HepG2 (cell line): ENCODE data around the gene PLXDC2. TPM values are rescaled to one million over a fixed set of nuclear protein-coding genes. Genes with fewer than 3 reads are reported as not detected.

ENCODE experiments used
- ATAC-seq: fragments of 200-7000 bp; cut with Tn5 transposase; 3 replicates; pipeline ENCODE4 v1.9.1; 2020; ENCODE audit warnings: mild to moderate bottlenecking, moderate library complexity
- BruUV-seq: library from RNA; stranded (reverse); fragments of 400-500 nt; replicated peaks from 2 replicates; lab custom pipeline; 2021; lab: Mats Ljungman, UMichigan
- CTCF ChIA-PET: fragments of 300-600 bp; formaldehyde crosslinking; extraction: SDS; loops from one replicate; lab custom pipeline; 2021; ENCODE audit warnings: low total read pairs, inconsistent platforms, low intra/inter-chr PET ratio; lab: Yijun Ruan, JAX
- POLR2A ChIA-PET: fragments of 350-600 bp; sonication (Branson Sonifier 250); formaldehyde crosslinking; loops from one replicate; lab custom pipeline; 2020; ENCODE audit warnings: antibody characterized with exemption, inconsistent platforms; lab: Yijun Ruan, JAX
- DNase-seq: peaks from one replicate; pipeline ENCODE4 v3.0.0-alpha.2; 2015; ENCODE audit warnings: low spot score
- FAIRE-seq: peaks from 3 replicates; lab custom pipeline; 2011; peaks lifted over from hg19 to GRCh38; lab: Jason Lieb, UNC
- H2AFZ ChIP-seq: one replicate; pipeline ENCODE4 v1.6.1; 2011; ENCODE audit warnings: low read length, inconsistent platforms
- H3K27ac ChIP-seq: fragments of 300-600 bp; 3 replicates; pipeline ENCODE4 v1.8.0; 2011; ENCODE audit warnings: mixed run types, mild to moderate bottlenecking, mixed read lengths, low read length, inconsistent platforms; ENCODE audit not compliant: insufficient read depth; ENCODE audit errors: extremely low read length
- H3K27me3 ChIP-seq, 2 experiments: fragments of 200-600 bp in 1 of 2; 2 replicates in 1 of 2; 3 replicates in 1 of 2; pipeline versions ENCODE4 v1.6.0 to v1.8.0; 2011; ENCODE audit warnings: low read length in 2 of 2, mild to moderate bottlenecking in 2 of 2, moderate library complexity in 2 of 2, inconsistent platforms in 1 of 2; ENCODE audit not compliant: insufficient read depth in 2 of 2, control insufficient read depth in 1 of 2
- H3K36me3 ChIP-seq, 2 experiments: fragments of 200-600 bp in 1 of 2; replicated peaks in 1 of 2; 2 replicates in 1 of 2; 3 replicates in 1 of 2; pipeline versions ENCODE4 v1.5.1 to v1.8.0; 2011; ENCODE audit warnings: low read length in 2 of 2, inconsistent platforms in 1 of 2; ENCODE audit not compliant: insufficient read depth in 2 of 2, control insufficient read depth in 1 of 2
- H3K4me1 ChIP-seq: 2 replicates; pipeline ENCODE4 v1.5.1; 2012; ENCODE audit warnings: low read length, inconsistent platforms; ENCODE audit not compliant: insufficient read depth
- H3K4me2 ChIP-seq: 2 replicates; pipeline ENCODE4 v1.6.0; 2011; ENCODE audit warnings: low read depth, low read length, inconsistent platforms
- H3K4me3 ChIP-seq, 3 experiments: fragments of 200-600 bp in 1 of 3; sonication (generic), shearing (Covaris generic) in 1 of 3; replicated peaks in 1 of 3; 2 replicates each; pipeline ENCODE4 v1.5.1; 2011 to 2016; ENCODE audit warnings: low read length in 3 of 3, inconsistent platforms in 2 of 3, low read depth in 2 of 3, mild to moderate bottlenecking in 2 of 3, control low read depth in 1 of 3, mixed read lengths in 1 of 3; ENCODE audit not compliant: insufficient read depth in 1 of 3
- H3K79me2 ChIP-seq: one replicate; pipeline ENCODE4 v1.6.1; 2011; ENCODE audit warnings: low read length, inconsistent platforms; ENCODE audit not compliant: insufficient read depth
- H3K9ac ChIP-seq: 2 replicates; pipeline ENCODE4 v1.6.0; 2011; ENCODE audit warnings: mild to moderate bottlenecking, low read depth, low read length, inconsistent platforms; ENCODE audit not compliant: insufficient read depth
- H3K9me3 ChIP-seq: 2 replicates; pipeline ENCODE4 v1.5.1; 2012; ENCODE audit warnings: mild to moderate bottlenecking, low read length
- H4K20me1 ChIP-seq: 2 replicates; pipeline ENCODE4 v1.6.0; 2011; ENCODE audit warnings: inconsistent platforms, mild to moderate bottlenecking, low read length, moderate library complexity; ENCODE audit not compliant: insufficient read depth
- ERF ChIP-seq: IDR thresholded peaks from 2 replicates; pipeline ENCODE4 v1.6.1; 2018; ENCODE audit warnings: missing biosample characterization, missing genetic modification reagents
- GTF3A ChIP-seq: sonication (generic); formaldehyde crosslinking; conservative IDR thresholded peaks from 2 replicates; pipeline ENCODE4 v1.4.0; 2020; ENCODE audit warnings: mild to moderate bottlenecking, missing genetic modification reagents
- JDP2 ChIP-seq: sonication (generic); formaldehyde crosslinking; IDR thresholded peaks from 2 replicates; pipeline ENCODE4 v1.8.1; 2022; ENCODE audit warnings: missing genetic modification reagents, borderline replicate concordance
- MAFF ChIP-seq: IDR thresholded peaks from 2 replicates; pipeline ENCODE4 v1.6.1; 2011; ENCODE audit warnings: low read depth, low read length, improper control_type of control experiment
- MAFK ChIP-seq, 2 experiments: IDR thresholded peaks in 1 of 2; conservative IDR thresholded peaks in 1 of 2; 2 replicates each; pipeline ENCODE4 v1.6.1; 2011; ENCODE audit warnings: improper control_type of control experiment in 2 of 2, low read length in 2 of 2
- MYNN ChIP-seq: sonication (generic); formaldehyde crosslinking; IDR thresholded peaks from 2 replicates; pipeline ENCODE4 v1.4.0; 2020; ENCODE audit warnings: mild to moderate bottlenecking, low read depth, missing genetic modification reagents
- NFE2L2 ChIP-seq: fragments of 150-350 bp; IDR thresholded peaks from 2 replicates; pipeline ENCODE4 v1.6.1; 2014; ENCODE audit warnings: low read length
- RBFOX2 ChIP-seq: fragments of 200-400 bp; formaldehyde crosslinking; IDR thresholded peaks from 2 replicates; pipeline ENCODE4 v1.6.1; 2017; ENCODE audit warnings: low read depth, mild to moderate bottlenecking, low read length
- SIX4 ChIP-seq: sonication (generic); formaldehyde crosslinking; IDR thresholded peaks from 2 replicates; pipeline ENCODE4 v1.4.0; 2020; ENCODE audit warnings: missing genetic modification reagents
- TCF12 ChIP-seq, 2 experiments: fragments of 450-650 bp in 1 of 2; sonication (generic) in 1 of 2; formaldehyde crosslinking in 1 of 2; IDR thresholded peaks; 2 replicates each; pipeline versions ENCODE4 v1.6.1 to v1.8.0; 2017 to 2022; ENCODE audit warnings: antibody characterized with exemption in 1 of 2, mild to moderate bottlenecking in 1 of 2, missing genetic modification reagents in 1 of 2, moderate library complexity in 1 of 2
- ZBTB42 ChIP-seq: sonication (generic); formaldehyde crosslinking; IDR thresholded peaks from 2 replicates; pipeline ENCODE4 v1.5.0; 2020; ENCODE audit warnings: mild to moderate bottlenecking, missing genetic modification reagents
- ZFY ChIP-seq: sonication (generic); formaldehyde crosslinking; IDR thresholded peaks from 2 replicates; pipeline ENCODE4 v1.4.0; 2020; ENCODE audit warnings: missing genetic modification reagents
- ZNF263 ChIP-seq: sonication (generic); formaldehyde crosslinking; IDR thresholded peaks from 2 replicates; pipeline ENCODE4 v1.4.0; 2020; ENCODE audit warnings: missing genetic modification reagents
- ZNF414 ChIP-seq: sonication (generic); formaldehyde crosslinking; IDR thresholded peaks from 2 replicates; pipeline ENCODE4 v1.5.0; 2020; ENCODE audit warnings: missing genetic modification reagents
- ZNF564 ChIP-seq: sonication (generic); formaldehyde crosslinking; IDR thresholded peaks from 2 replicates; pipeline ENCODE4 v1.8.1; 2023; ENCODE audit warnings: mild to moderate bottlenecking, missing genetic modification reagents
- WGBS: methylation state at CpG from one replicate; pipeline ENCODE4 v1.1.6; 2017; ENCODE audit warnings: low lambda C conversion rate; 5-methylcytosine and 5-hydroxymethylcytosine counted together
- in situ Hi-C: cut with HindIII; loops from 2 replicates; pipeline ENCODE4 v1.10.0; 2017; ENCODE audit warnings: low pct_unique_long_range_greater_than_20kb; ENCODE audit not compliant: extremely low pct_ligation_motif_present
- intact Hi-C: fragments of 100-400 bp; cut with micrococcal nuclease; formaldehyde crosslinking; loops from one replicate; pipeline ENCODE4 v1.10.0; 2022; ENCODE audit not compliant: unreplicated experiment
- polyA plus RNA-seq, 8 experiments: library from polyadenylated mRNA; depleted of rRNA in 3 of 8; stranded (reverse) in 7 of 8; unstranded in 1 of 8; fragments of >200 nt; fragmentation: Illumina TruSeq in 4 of 8; extraction: Trizol in 4 of 8; gene quantifications; 2 replicates each; pipeline versions ENCODE4 v1.2.1 to v1.2.3, GENCODE V29; 2011 to 2016; ENCODE audit warnings: low read depth in 4 of 8, missing spikeins in 1 of 8, mixed read lengths in 1 of 8; ENCODE audit not compliant: insufficient read depth in 1 of 8
- total RNA-seq, 5 experiments: library from RNA; depleted of rRNA; stranded (reverse); fragments of >200 nt; fragmentation: Illumina TruSeq; extraction: Trizol; gene quantifications; 2 replicates each; pipeline ENCODE4 v1.2.3, GENCODE V29; 2016; ENCODE audit warnings: low read depth in 1 of 5
- TF ChIP-seq, protein P1 (sequence below), 2 experiments: fragments of 450-650 bp in 1 of 2; sonication (generic) in 1 of 2; formaldehyde crosslinking; IDR thresholded peaks; 2 replicates each; pipeline versions ENCODE4 v1.5.0 to v1.8.0; 2020 to 2022; ENCODE audit warnings: mild to moderate bottlenecking in 1 of 2, missing genetic modification reagents in 1 of 2
- TF ChIP-seq, protein P2 (sequence below): sonication (generic); formaldehyde crosslinking; IDR thresholded peaks from 2 replicates; pipeline ENCODE4 v1.4.0; 2020; ENCODE audit warnings: mild to moderate bottlenecking, missing genetic modification reagents

Gene PLXDC2
- total and polyA plus RNA-seq, 2 of the 13 experiments (the other 11 are each of a cell fraction or from before 2014, with no cell fraction given): 2.1 to 2.4 TPM

DNA sequence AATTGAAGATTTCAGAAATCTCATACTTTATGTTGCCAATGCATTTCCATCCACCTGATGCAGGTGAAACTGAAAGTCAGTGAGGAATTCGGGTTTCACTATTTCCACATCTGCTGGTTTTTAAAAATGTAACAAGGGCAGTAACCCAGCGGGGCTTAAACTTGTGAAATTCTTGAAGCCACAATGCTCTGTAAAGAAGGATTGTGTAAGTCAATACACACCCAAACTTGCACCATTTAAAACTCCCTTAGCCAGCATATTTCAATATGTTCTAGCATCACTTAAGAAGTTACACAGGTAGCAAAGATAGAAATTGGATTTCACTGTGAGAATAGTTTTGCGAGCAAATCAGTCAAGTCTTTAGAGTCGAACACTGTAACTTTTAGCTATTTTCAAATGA lies 386.1 kb downstream of the PLXDC2 start:
- H3K9ac ChIP-seq: no peak overlapping the region
- in situ Hi-C loops (no loop called here), intact Hi-C loops (no loop called here)
- H3K9me3 ChIP-seq: peaks cover 8% of the 10 kb centered on the region; the same call in 1 of the 2 replicates
- H4K20me1 ChIP-seq: no peaks in the 10 kb centered on the region
- no peak overlapping the region for H3K4me3 ChIP-seq
- ATAC-seq: no peak
- 40% methylated on average over 4 of the region's 4 CpGs for WGBS
- no peak overlapping the region for H2AFZ ChIP-seq
- no peak overlapping the region for H3K4me2 ChIP-seq
- H3K4me1 ChIP-seq: no peaks in the 10 kb centered on the region
- no peaks in the 10 kb centered on the region for H3K36me3 ChIP-seq
- H3K27ac ChIP-seq: no peak overlapping the region
- H3K27me3 ChIP-seq: no peaks in the 10 kb centered on the region
- no peak for TF ChIP-seq SIX4 (CRISPR knock-in tag)
- TF ChIP-seq MAFK (conservative IDR thresholded peaks at IDR 0.05 in 1 of 2, IDR thresholded peaks at IDR 0.05 in 1 of 2; ENCODE audit: low read length in 2 of 2): peak; percentile 25 to 54; a peak in 2 of 4 replicates
- TF ChIP-seq JDP2: no peak
- TF ChIP-seq RBFOX2: no peak
- TF ChIP-seq ZNF414 (CRISPR knock-in tag): no peak
- no peak for TF ChIP-seq ZNF564 (CRISPR knock-in tag)
- TF ChIP-seq ZNF263 (CRISPR knock-in tag): no peak
- 0 out of 2 replicates have a peak, but pooled peaks have one; percentile 10 for TF ChIP-seq MAFF
- no peak for TF ChIP-seq TCF12 (IDR thresholded peaks at IDR 0.05)
- TF ChIP-seq TCF12 (CRISPR knock-in tag; IDR thresholded peaks at IDR 0.05): no peak
- TF ChIP-seq ZFY (CRISPR knock-in tag): no peak
- TF ChIP-seq ZBTB42 (CRISPR knock-in tag): no peak
- TF ChIP-seq ERF (CRISPR knock-in tag): no peak
- TF ChIP-seq MYNN (CRISPR knock-in tag): no peak
- no peak for TF ChIP-seq NFE2L2
- TF ChIP-seq GTF3A (CRISPR knock-in tag): no peak
- TF ChIP-seq, protein P1, sequence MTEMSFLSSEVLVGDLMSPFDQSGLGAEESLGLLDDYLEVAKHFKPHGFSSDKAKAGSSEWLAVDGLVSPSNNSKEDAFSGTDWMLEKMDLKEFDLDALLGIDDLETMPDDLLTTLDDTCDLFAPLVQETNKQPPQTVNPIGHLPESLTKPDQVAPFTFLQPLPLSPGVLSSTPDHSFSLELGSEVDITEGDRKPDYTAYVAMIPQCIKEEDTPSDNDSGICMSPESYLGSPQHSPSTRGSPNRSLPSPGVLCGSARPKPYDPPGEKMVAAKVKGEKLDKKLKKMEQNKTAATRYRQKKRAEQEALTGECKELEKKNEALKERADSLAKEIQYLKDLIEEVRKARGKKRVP (CRISPR knock-in tag; IDR thresholded peaks at IDR 0.05): no peak
- TF ChIP-seq, protein P2, sequence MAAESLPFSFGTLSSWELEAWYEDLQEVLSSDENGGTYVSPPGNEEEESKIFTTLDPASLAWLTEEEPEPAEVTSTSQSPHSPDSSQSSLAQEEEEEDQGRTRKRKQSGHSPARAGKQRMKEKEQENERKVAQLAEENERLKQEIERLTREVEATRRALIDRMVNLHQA (CRISPR knock-in tag): no peak
- no TSS peak for BruUV-seq
- no peak for DNase-seq
- ChIA-PET POLR2A (no interaction called here), CTCF (no interaction called here)
- no peaks in the 10 kb centered on the region for H3K79me2 ChIP-seq
- no peak for FAIRE-seq
